GM19043 (cell line): ENCODE data around the gene EI24.
A peak's percentile ranks its signal among the peaks of the same experiment; 100 is the strongest.
"Not testable (repeated sequence)": the region's sequence is repeated elsewhere in the genome, so short reads cannot be mapped to it uniquely, and the experiment has no call there.

ENCODE experiments used
- ATAC-seq: cut with Tn5 transposase; IDR thresholded peaks from one replicate; pipeline ENCODE4 v1.9.1; 2021; ENCODE audit warnings: low read depth; ENCODE audit not compliant: unreplicated experiment

The EI24 gene

GRCh38 chr11:125568970-125569914 lies at the start of gene EI24:
Gene EI24 (plus strand): TSS chr11:125569477. CDS start chr11:125572528, 3,051 bp downstream.
- ATAC-seq = peak; percentile 97

GRCh38 chr11:125519860-125520834 lies 49.1 kb upstream of the EI24 start:
- no peak for ATAC-seq

DNA sequence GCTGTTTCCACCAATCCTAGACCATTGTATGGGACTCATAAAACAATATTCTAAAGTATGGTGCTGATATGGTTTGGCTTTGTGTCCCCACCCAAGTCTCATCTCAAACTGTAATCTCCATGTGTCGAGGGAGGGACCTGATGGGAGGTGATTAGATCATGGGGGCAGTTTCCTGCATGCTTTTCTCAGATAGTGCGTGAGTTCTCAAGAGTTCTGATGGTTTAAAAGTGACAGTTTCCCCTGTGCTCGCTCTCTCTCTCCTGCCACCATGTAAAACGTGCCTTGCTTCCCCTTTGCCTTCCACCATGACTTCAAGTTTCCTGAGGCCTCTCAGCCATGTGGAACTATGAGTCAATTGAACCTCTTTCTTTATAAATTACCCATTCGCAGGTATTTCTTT lies 44.0 kb upstream of the EI24 start:
- ATAC-seq = no peak

GRCh38 chr11:125532668-125533067 lies 36.6 kb upstream of the EI24 start:
- no peak for ATAC-seq

DNA sequence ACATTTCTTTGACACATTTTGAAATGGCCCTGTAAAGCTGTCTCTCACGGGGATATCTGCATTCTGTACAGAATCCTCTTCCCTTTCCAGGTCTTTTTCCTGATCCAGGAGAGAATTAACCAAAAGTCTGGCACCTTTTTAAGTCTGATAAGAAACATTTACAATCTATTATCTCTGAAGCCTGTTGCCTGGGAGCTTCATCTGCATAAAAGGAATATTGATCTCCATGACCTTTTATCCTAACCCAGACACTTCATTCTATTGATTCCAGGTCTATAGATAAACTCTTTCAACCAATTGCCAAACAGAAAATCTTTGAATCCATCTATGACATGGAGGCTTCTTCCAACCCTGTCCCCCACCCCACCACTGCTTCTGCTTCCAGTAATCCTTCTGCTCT lies 33.7 kb upstream of the EI24 start:
- no peak for ATAC-seq

- not testable (repeated sequence) for ATAC-seq
These were observed 32.4 kb upstream of the EI24 start for GRCh38 chr11:125536834-125537233.

GRCh38 chr11:125542709-125543108 lies 26.6 kb upstream of the EI24 start:
- ATAC-seq = no peak

- ATAC-seq = no peak
These were observed 18.5 kb upstream of the EI24 start for GRCh38 chr11:125550780-125551179.

DNA sequence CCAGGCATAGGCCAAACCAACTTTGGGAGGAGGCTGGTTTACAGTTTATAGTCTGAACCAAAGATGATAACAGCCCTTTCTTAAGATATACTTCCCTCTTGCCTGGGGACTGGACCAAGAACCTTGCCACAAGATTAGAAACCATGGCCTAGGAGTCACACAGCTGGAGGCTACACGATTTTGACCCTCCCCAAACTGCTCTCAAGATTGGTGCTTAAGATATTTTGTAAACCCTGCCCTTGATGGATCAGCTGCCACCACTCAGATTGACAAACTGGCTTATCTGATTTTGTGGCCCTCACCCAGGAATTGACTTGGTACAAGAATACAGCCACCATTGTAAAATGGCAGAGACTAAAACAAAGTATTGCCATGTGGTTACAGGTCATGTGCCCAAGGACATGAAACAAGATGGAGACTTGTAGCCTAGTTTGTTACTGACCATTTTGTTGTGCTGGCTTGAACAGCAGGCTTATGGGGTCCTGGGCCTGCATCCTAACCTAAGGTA lies 17.4 kb upstream of the EI24 start:
- ATAC-seq = no peak

GRCh38 chr11:125552927-125553326 lies 16.4 kb upstream of the EI24 start:
- ATAC-seq = no peak

DNA sequence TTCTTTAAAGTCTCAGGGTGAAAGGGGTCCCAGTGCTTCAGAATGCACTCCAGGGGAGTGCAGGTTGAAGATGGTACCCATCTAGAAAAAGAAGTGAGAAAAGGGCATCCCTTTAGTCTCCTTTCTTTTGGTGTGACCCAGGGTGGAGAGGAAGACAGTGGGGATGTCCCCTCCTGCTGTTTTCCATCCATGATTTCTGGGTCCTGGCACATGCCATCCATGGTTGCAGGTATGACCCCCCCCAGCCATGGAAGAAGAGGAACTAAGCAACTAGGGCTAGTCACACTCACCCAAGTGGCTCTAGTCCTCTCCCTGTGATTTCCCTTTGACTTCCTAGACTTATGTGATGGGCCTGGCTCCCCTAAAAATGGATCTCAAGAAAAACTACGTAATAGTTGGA lies 15.9 kb upstream of the EI24 start:
- ATAC-seq = no peak

DNA sequence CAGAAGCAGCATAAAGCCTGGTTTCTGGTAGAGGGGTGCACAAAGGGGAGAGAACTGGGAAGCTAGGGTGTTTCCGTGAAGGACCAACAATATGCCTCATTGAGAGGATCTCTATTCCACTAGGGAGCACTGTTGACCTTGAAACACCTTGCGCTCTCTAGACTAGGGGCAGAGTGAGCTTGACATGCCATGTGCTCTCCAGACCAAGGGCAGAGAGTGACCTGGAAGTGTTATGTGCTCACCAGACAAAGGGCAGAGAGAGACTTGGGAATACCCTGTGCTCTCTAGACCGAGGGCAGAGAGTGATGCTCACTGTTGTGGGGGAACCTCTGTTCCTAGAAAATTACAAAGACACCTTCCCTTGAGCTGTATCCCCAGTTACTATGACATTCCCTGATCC lies 15.2 kb upstream of the EI24 start:
- no peak for ATAC-seq

GRCh38 chr11:125559888-125560287 lies 9.4 kb upstream of the EI24 start:
- no peak for ATAC-seq

GRCh38 chr11:125561924-125562323 lies 7.4 kb upstream of the EI24 start:
- no peak for ATAC-seq

DNA sequence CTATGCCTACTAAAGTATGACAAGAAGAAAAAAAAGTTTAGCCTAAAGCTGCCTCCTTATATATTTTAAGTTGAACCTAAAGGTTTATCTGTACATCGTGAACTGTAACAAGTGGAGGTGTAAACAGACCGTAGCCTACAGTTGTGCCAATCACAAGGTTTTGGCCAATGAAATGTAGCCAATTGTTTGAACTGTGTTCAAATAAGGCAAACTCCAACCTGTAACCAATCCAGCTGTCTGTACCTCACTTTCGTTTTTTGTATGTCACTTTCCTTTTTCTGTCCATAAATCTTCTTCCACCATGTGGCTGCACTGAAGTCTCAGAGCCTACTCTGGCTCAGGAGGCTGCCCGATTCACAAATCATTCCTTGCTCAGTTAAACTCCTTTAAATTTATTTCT lies 6.8 kb upstream of the EI24 start:
- no peak for ATAC-seq

DNA sequence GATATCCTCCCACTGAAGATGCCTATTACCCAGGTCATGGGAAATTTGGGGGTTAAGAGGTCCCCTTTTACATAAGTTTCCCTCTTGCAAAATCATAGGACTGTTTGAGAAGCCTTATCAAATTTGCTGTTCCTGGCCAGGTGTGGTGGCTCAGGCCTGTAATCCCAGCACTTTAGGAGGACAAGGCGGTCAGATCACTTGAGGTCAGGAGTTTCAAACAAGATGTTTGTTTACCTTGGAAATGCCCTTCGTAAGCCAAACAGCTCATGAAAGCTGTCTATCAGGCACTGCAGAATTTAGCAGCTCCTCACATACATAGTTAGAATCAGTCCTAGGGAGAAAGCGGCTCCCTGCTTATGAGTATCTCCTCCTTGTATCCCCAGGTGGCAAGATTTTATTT lies 4.9 kb upstream of the EI24 start:
- ATAC-seq = no peak

GRCh38 chr11:125566235-125566634 lies 3.0 kb upstream of the EI24 start:
- no peak for ATAC-seq

DNA sequence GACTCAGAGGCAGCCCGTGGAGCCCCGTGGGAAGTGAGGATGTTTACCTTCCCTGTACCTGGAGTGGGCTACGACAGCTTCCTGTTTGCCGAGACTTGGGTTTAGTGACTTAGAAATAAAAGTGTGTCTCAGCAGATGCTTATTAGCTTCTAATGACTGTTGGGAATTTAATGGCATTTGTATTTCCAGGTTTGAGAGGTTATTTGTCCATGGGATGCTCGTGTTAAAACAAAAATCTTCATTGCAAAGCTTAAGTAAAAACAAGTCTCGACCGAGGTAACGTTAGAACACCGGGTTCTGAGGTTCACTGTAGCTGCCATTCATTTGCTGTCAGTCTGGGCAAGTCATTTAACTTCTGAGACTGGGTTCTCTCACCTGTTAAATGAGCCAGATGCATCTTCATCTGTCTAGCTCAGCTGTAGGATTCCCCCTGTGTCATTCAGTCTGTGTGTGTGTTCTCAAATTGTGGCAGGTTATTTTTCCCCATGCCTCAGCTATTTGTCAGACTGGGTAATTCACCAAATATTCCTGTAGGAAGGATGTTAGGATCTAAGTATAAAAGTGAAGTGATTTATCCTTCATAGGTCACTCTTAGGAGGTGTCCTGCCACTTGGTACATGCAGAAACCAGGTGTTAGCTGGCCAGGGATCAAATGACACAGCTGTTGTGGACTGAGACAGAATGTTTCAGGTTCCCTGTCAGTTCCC lies 791 bp downstream of the EI24 start:
- ATAC-seq = peak; percentile 29

GRCh38 chr11:125570952-125571351 lies 1.7 kb downstream of the EI24 start:
- ATAC-seq = no peak

GRCh38 chr11:125572916-125573315 lies 3.6 kb downstream of the EI24 start:
- no peak for ATAC-seq
